ENCODE data around the gene TM7SF2.
A peak's percentile ranks its signal among the peaks of the same experiment; 100 is the strongest.

Gene TM7SF2

GRCh38 chr11:65132988-65133700 lies 21.5 kb downstream of the TM7SF2 start:
- DNase-seq (ENCODE audit: low read depth): no peak
- TF ChIP-seq CTCF (conservative IDR thresholded peaks at IDR 0.05; ENCODE audit: control insufficient read depth, insufficient read depth, low read depth, low read length): no peak
- H3K4me3 ChIP-seq (ENCODE audit: control insufficient read depth, low read depth, low read length): peak overlapping the region; percentile 89

GRCh38 chr11:65133724-65134123 lies 22.1 kb downstream of the TM7SF2 start:
- peak; percentile 47 for DNase-seq (ENCODE audit: low read depth)
- H3K4me3 ChIP-seq (ENCODE audit: control insufficient read depth, low read depth, low read length): peak overlapping the region; percentile 89
- TF ChIP-seq CTCF (conservative IDR thresholded peaks at IDR 0.05; ENCODE audit: control insufficient read depth, insufficient read depth, low read depth, low read length): no peak

- peak; percentile 77 for DNase-seq (ENCODE audit: low read depth)
These were observed 22.7 kb downstream of the TM7SF2 start, which contains the start of gene SYVN1 for GRCh38 chr11:65134240-65134951. SYVN1 (minus strand) TSS chr11:65134519; CDS start chr11:65133601, 918 bp downstream.

GRCh38 chr11:65134952-65135632 lies 23.4 kb downstream of the TM7SF2 start:
- peak; percentile 95 for DNase-seq (ENCODE audit: low read depth)

More at GRCh38 chr11:65134240-65134951, 22.7 kb downstream of the TM7SF2 start, which contains the start of gene SYVN1:
- peak within 1 kb of the TSS; percentile 89 for H3K4me3 ChIP-seq (ENCODE audit: control insufficient read depth, low read depth, low read length)
- TF ChIP-seq CTCF (conservative IDR thresholded peaks at IDR 0.05; ENCODE audit: control insufficient read depth, insufficient read depth, low read depth, low read length): no peak

GRCh38 chr11:65135633-65136145 lies 24.0 kb downstream of the TM7SF2 start:
- no peak for DNase-seq (ENCODE audit: low read depth)
- TF ChIP-seq CTCF (conservative IDR thresholded peaks at IDR 0.05; ENCODE audit: control insufficient read depth, insufficient read depth, low read depth, low read length): no peak
- H3K4me3 ChIP-seq (ENCODE audit: control insufficient read depth, low read depth, low read length): peak overlapping the region; percentile 89

More at GRCh38 chr11:65134952-65135632, 23.4 kb downstream of the TM7SF2 start:
- no peak for TF ChIP-seq CTCF (conservative IDR thresholded peaks at IDR 0.05; ENCODE audit: control insufficient read depth, insufficient read depth, low read depth, low read length)
- H3K4me3 ChIP-seq (ENCODE audit: control insufficient read depth, low read depth, low read length): peak overlapping the region; percentile 89

GRCh38 chr11:65136515-65137096 lies 24.9 kb downstream of the TM7SF2 start:
- no peak overlapping the region for H3K4me3 ChIP-seq (ENCODE audit: control insufficient read depth, low read depth, low read length)
- no peak for DNase-seq (ENCODE audit: low read depth)
- no peak for TF ChIP-seq CTCF (conservative IDR thresholded peaks at IDR 0.05; ENCODE audit: control insufficient read depth, insufficient read depth, low read depth, low read length)
